ENCODE measurements around the gene CCR5.

Gene CCR5

DNA sequence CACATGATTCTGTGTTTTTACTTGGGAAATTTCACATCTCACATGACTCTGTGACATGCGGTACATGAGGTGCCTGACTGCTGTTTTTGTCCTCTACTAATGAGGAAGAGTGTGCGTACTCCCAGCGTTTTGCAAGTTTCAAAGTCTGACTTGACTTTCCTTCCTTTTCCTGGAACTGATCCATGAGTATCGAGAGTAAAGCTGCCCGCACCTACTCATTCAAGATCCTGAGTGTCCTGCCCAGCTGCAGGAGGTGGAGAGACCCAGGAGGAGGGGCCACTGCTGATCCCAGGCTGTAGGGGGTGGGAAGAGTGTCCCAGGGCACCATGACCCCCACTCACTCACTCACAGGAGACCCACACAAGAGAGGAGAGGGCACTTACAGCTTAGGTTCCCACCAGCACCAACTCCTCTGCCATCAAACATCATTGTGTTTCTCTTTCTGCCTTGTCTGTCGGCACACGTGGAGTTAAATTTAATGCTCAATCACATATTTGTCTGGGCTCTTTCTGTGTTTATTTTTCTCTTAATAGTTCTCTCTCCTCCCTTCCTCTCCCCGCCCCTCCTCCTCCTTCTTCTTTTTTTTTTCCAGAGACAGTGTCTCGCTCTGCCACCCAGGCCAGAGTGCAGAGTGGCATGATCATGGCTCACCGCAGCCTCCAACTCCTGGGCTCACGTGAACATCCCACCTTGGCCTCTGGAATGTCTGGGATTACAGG lies 34.7 kb downstream of the CCR5 start:
- no peak overlapping the region for H3K27ac Mint-ChIP-seq
- H3K4me1 Mint-ChIP-seq (ENCODE audit: low read depth): peaks cover 37% of the 10 kb centered on the region
- H3K4me3 Mint-ChIP-seq: no peak overlapping the region
- no peaks in the 10 kb centered on the region for H3K9me3 Mint-ChIP-seq
- H3K36me3 Mint-ChIP-seq (ENCODE audit: low read depth): no peaks in the 10 kb centered on the region
- peaks cover 4% of the 10 kb centered on the region for H3K27me3 Mint-ChIP-seq

DNA sequence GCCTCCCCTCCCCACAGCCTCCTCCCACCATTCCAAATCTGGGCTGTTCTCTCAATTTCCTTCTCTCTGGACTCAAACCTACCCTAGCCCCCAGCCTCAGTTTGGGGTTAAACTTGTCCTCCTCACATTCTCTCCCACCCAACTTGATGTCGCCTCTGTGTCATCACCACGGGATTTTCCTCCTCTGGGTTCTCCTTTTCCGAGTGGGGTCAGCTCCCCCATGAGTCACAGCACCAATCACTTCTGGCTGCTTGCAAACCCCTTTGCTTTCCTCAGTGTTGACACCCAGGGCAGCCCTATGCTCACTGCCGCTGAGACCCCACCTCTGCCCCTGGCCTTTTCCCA lies 35.7 kb downstream of the CCR5 start:
- H3K4me3 Mint-ChIP-seq: peak overlapping the region; percentile 82
- peak overlapping the region; percentile 85 for H3K27ac Mint-ChIP-seq
- peaks cover 37% of the 10 kb centered on the region for H3K4me1 Mint-ChIP-seq (ENCODE audit: low read depth)

DNA sequence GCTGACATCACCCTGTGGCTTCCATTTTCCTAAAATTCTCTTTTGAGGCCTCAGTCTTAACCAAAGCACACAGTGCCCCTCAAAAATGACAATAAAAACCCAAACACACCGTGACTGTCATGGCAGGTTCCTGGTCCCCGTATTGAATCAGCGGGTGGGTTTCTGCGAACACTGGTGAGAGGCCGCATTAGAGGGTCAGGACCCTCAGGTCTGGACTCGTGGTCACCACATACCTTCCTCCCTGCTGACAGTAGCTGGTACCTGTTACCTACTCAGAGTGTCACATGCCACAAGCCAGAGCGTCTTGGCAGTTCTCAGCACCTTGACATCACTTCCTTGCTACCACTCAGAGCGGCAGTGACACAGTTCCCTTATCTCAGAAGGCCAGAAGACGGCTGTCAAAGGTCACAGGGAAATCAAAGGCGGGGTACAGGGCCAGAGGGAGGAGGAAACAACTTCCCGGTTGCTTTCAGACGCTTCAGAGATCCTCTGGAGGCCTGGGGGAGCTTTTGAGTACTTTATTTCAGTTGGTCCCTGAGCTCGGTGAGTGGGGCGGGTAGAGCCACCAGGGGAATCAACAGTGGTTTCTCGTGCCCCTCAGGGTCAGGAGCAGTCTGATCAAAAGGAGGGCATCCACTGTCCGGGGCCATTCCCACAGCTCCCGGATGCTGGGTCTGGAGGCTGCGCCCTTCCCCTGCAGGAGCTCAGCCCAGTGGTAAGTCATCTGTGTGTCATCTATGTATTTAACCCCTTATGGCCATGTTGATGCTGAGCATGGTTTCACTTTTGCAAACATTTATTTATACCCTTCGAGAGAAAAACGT lies 36.3 kb downstream of the CCR5 start, which contains the start of the genes CCR5AS and CCRL2:
TSS of gene CCR5AS (minus strand) at position 279 of the 824 bp plus-strand sequence.
TSS of gene CCRL2 (plus strand) at position 472 of the 824 bp plus-strand sequence. CDS start 821 bp downstream, outside the sequence.
- H3K36me3 Mint-ChIP-seq (ENCODE audit: low read depth): no peaks in the 10 kb centered on the region
- peak within 1 kb of the TSS; percentile 85 for H3K27ac Mint-ChIP-seq
- peaks cover 37% of the 10 kb centered on the region for H3K4me1 Mint-ChIP-seq (ENCODE audit: low read depth)
- no peaks in the 10 kb centered on the region for H3K9me3 Mint-ChIP-seq
- peaks cover 4% of the 10 kb centered on the region for H3K27me3 Mint-ChIP-seq
- peak within 1 kb of the TSS; percentile 82 for H3K4me3 Mint-ChIP-seq

More for the DNA sequence above, 35.7 kb downstream of the CCR5 start:
- Mint-ChIP-seq H3K36me3 (ENCODE audit: low read depth) (no peaks in the 10 kb centered on the region), H3K27me3 (peaks cover 4% of the 10 kb centered on the region), H3K9me3 (no peaks in the 10 kb centered on the region)

DNA sequence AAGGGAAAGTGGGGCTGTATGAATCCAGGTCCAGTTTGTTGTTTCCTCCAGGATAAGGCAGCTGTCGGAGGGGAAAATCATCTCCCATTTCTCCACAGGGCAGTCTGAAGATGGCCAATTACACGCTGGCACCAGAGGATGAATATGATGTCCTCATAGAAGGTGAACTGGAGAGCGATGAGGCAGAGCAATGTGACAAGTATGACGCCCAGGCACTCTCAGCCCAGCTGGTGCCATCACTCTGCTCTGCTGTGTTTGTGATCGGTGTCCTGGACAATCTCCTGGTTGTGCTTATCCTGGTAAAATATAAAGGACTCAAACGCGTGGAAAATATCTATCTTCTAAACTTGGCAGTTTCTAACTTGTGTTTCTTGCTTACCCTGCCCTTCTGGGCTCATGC lies 37.2 kb downstream of the CCR5 start:
- H3K4me3 Mint-ChIP-seq: peak overlapping the region; percentile 82

DNA sequence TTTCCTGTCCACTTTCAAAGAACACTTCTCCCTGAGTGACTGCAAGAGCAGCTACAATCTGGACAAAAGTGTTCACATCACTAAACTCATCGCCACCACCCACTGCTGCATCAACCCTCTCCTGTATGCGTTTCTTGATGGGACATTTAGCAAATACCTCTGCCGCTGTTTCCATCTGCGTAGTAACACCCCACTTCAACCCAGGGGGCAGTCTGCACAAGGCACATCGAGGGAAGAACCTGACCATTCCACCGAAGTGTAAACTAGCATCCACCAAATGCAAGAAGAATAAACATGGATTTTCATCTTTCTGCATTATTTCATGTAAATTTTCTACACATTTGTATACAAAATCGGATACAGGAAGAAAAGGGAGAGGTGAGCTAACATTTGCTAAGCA lies 38.1 kb downstream of the CCR5 start:
- Mint-ChIP-seq H3K4me1 (ENCODE audit: low read depth) (peaks cover 37% of the 10 kb centered on the region), H3K9me3 (no peaks in the 10 kb centered on the region), H3K27me3 (no peaks in the 10 kb centered on the region), H3K36me3 (ENCODE audit: low read depth) (no peaks in the 10 kb centered on the region), H3K27ac (no peak overlapping the region), H3K4me3 (no peak overlapping the region)

More for the DNA sequence above, 37.2 kb downstream of the CCR5 start:
- no peaks in the 10 kb centered on the region for H3K9me3 Mint-ChIP-seq
- H3K4me1 Mint-ChIP-seq (ENCODE audit: low read depth): peaks cover 37% of the 10 kb centered on the region
- H3K27ac Mint-ChIP-seq: no peak overlapping the region
- peaks cover 2% of the 10 kb centered on the region for H3K27me3 Mint-ChIP-seq
- no peaks in the 10 kb centered on the region for H3K36me3 Mint-ChIP-seq (ENCODE audit: low read depth)

DNA sequence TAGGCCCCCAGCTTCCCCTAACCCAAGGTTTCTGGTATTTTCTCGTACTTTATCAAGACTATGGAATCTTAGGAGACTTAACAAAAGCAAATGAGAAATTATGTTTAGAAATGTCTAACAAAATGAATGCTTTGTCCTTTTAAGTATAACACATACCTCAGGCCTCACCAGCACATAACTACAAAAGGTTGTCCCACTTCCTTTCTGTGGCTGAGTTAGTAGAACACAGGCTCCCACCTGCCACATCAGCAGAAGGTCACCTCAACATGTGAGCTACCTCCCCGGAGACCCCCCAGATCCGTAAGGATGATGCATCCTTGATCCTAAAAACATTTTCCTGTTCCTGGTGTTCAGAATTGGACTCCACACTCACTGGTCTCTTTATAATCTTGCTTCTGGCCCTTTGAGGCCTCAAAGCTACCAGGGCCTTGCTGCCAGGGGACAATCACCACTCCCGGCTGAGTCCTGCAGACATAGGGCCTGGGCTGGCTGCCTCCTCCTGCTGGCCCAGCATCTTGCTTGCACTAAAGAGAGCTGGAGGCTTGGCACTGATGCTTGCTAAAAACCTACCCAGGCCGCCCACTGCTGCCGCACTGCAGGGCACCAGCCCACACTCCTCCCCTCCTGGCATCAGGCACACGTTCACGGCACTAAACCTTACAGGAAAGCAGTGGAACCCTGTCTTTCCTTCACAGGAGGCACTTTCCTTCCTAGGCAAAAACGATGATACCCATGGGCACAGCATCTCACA lies 39.2 kb downstream of the CCR5 start:
- no peaks in the 10 kb centered on the region for H3K36me3 Mint-ChIP-seq (ENCODE audit: low read depth)
- H3K9me3 Mint-ChIP-seq: no peaks in the 10 kb centered on the region
- no peak overlapping the region for H3K4me3 Mint-ChIP-seq
- no peaks in the 10 kb centered on the region for H3K27me3 Mint-ChIP-seq
- H3K4me1 Mint-ChIP-seq (ENCODE audit: low read depth): peaks cover 37% of the 10 kb centered on the region
- peak overlapping the region; percentile 59 for H3K27ac Mint-ChIP-seq

DNA sequence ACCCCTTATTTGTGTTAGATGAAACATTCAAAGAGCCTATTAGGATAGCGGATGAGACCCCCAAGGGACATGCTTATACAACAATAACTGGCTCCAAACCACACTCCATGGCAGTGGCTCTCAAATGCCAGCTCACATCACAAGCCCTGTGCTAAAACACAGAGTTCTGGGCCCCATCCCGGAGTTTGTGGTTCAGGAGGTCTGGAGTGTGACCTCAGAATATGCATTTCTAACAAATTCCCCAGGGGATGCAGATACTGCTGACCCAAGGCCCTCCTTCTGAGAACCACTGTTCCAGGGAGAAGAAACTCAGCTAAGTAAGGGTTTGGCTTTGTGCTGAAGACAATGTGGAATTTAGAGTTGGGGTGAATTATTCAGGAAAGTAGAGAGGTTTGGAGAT lies 39.9 kb downstream of the CCR5 start:
- Mint-ChIP-seq H3K9me3 (no peaks in the 10 kb centered on the region), H3K4me1 (ENCODE audit: low read depth) (peaks cover 39% of the 10 kb centered on the region), H3K27me3 (no peaks in the 10 kb centered on the region), H3K27ac (no peak overlapping the region), H3K4me3 (no peak overlapping the region), H3K36me3 (ENCODE audit: low read depth) (no peaks in the 10 kb centered on the region)

DNA sequence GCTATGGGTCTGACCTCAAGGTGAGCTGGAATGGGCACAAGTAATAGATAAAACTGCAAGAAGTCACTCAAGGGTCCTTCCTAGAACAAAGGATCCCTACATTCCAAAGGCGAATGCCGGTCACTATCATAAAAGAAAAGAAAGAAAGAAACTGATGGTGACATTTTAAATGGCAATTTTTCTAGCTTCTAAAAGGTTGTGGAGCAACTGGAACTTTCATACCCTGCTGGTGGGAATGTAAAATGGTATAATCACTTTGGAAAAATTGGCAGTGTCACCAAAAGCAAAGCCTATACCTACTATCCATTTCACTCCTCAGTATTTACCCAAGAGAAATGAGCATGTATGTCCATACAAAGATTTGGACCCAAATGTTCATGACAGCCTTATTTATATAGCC lies 40.5 kb downstream of the CCR5 start:
- Mint-ChIP-seq H3K9me3 (no peaks in the 10 kb centered on the region), H3K27ac (no peak overlapping the region), H3K27me3 (no peaks in the 10 kb centered on the region), H3K4me1 (ENCODE audit: low read depth) (peaks cover 43% of the 10 kb centered on the region), H3K4me3 (no peak overlapping the region), H3K36me3 (ENCODE audit: low read depth) (no peaks in the 10 kb centered on the region)

DNA sequence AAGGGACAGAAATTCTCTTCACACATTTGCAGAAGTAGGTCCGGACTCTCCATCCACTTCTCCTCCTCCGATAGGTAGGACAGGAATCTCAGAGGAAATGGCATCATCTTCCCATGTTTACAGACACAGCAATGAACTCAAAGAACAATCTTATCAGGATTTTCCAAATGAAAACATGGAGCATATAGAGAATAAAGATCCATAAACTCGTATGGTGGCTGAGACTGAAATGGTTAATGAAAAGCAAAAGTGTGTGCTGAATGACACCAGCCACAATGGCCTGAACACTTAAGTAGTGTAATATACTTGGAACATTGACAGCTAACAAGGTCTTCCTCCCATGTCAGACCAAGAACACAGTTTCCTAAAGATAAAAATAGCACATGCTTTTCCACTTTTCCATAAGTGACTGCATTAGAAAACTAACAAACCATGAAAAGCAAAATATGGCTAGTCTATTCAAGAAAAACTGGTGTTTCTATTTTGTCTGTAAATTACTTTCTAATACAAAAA lies 42.1 kb downstream of the CCR5 start:
- H3K4me1 Mint-ChIP-seq (ENCODE audit: low read depth): peaks cover 41% of the 10 kb centered on the region
- H3K9me3 Mint-ChIP-seq: no peaks in the 10 kb centered on the region
- H3K27me3 Mint-ChIP-seq: no peaks in the 10 kb centered on the region
- H3K4me3 Mint-ChIP-seq: no peak overlapping the region
- H3K27ac Mint-ChIP-seq: no peak overlapping the region
- no peaks in the 10 kb centered on the region for H3K36me3 Mint-ChIP-seq (ENCODE audit: low read depth)

DNA sequence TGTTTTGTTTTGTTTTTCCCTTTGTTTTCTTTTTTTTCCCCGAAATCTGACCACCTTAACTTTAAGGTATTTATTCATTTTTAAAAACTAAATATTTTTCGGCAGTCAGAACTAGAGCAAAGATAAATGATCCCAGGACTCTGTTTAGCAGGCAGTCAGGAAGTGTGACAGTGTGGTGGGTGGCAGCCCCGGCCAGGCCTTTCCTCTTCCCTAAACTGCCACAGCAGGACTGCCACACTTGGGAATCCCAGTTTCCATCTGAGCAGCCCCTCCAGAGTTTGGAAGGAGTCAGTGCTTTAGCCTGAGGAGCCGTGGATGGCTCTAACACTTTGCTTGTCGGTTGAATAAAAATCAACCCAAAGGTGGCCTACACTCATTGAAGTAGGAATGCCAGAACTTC lies 43.2 kb downstream of the CCR5 start:
- H3K36me3 Mint-ChIP-seq (ENCODE audit: low read depth): no peaks in the 10 kb centered on the region
- H3K4me1 Mint-ChIP-seq (ENCODE audit: low read depth): peaks cover 31% of the 10 kb centered on the region
- H3K9me3 Mint-ChIP-seq: no peaks in the 10 kb centered on the region
- H3K27ac Mint-ChIP-seq: no peak overlapping the region
- no peak overlapping the region for H3K4me3 Mint-ChIP-seq
- H3K27me3 Mint-ChIP-seq: no peaks in the 10 kb centered on the region

DNA sequence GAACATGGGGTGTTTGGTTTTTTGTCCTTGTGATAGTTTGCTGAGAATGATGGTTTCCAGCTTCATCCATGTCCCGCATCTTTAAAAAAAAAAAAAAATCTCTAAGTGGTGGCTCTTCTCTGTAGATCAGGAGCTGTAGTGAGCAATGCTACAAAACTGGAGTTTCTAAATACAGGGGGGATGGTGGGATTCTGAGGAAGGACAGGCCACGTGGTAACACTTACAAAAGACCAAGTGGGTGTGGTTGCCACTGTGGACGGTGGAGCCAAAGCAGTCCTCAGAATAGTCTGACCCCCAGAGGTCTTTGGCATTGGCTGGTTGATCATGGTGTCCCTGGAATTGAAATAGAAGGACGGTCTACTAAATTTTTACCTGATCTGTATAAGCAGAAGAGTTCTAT lies 44.0 kb downstream of the CCR5 start:
- no peak overlapping the region for H3K4me3 Mint-ChIP-seq
- no peaks in the 10 kb centered on the region for H3K9me3 Mint-ChIP-seq
- no peak overlapping the region for H3K27ac Mint-ChIP-seq
- H3K27me3 Mint-ChIP-seq: no peaks in the 10 kb centered on the region
- H3K36me3 Mint-ChIP-seq (ENCODE audit: low read depth): no peaks in the 10 kb centered on the region
- H3K4me1 Mint-ChIP-seq (ENCODE audit: low read depth): peaks cover 24% of the 10 kb centered on the region

DNA sequence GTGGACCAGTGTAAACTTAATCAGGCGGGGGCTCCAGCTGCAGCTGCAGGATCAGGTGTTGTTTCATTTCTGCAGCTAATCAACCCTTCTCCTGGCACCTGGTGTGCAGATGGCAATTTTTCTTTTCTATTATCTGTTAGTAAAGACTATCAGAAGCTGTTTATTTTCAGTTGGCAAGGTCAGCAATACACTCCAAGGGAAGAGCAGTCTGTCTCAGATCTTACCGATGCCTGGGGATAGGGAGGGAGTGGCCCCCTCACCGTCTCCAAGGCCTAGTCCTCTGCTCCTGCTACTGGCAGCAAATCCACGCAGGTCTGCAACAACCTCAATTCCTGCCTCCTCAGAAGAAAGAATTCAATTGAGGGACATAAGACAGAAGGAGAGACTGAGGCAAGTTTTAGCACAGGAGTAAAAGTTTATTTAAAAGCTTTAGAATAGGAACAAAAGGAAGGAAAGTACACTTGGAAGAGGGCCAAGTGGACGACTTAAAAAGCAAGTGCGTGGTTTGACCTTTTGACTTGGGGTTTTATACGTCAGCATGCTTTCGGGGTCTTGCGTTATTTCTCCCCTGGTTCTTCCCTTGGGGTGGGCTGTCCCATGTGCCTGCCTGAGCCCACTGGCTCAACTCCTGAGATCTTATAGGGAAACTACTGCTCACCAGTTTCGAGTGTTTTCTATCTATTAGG lies 45.5 kb downstream of the CCR5 start:
- Mint-ChIP-seq H3K4me3 (no peak overlapping the region), H3K36me3 (ENCODE audit: low read depth) (no peaks in the 10 kb centered on the region), H3K27me3 (no peaks in the 10 kb centered on the region), H3K27ac (peak overlapping the region; percentile 52), H3K9me3 (no peaks in the 10 kb centered on the region), H3K4me1 (ENCODE audit: low read depth) (peaks cover 21% of the 10 kb centered on the region)

DNA sequence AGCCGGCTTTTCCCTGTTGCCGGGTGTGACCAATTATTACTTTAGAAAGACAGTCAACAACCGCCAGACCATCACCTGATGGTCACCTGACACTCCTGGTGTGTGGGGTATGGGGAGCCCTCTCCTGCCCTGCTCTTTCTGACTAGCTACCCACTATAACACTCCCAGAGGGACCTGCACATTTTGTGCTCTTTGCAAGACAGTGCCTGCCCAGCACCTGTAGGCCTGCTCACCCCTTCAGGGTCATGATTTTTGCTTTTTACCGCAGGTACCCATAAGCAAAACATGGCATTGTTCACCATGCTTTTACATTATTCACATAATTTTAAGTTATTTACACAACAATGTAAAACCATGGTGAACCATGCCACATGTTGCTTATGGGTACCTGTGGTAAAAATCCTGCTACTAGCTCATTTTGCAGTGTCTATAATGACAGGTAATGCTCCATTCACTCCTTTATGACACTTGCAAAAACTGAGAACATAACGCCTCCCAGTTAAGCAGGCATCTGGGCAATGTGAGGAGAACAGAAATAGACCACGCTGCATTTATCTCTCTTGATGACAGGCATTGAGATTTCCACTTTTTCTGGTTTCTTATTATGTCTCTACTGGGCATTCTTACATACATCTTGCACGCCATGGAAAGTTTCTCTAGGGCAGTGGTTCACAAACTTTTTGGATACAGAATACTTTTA lies 46.2 kb downstream of the CCR5 start:
- Mint-ChIP-seq H3K27ac (peak overlapping the region; percentile 52), H3K36me3 (ENCODE audit: low read depth) (no peaks in the 10 kb centered on the region), H3K4me3 (no peak overlapping the region), H3K27me3 (no peaks in the 10 kb centered on the region), H3K9me3 (no peaks in the 10 kb centered on the region), H3K4me1 (ENCODE audit: low read depth) (peaks cover 21% of the 10 kb centered on the region)
